ENCODE measurements around the gene PALD1.
"Not testable (repeated sequence)": the region's sequence is repeated elsewhere in the genome, so short reads cannot be mapped to it uniquely, and the experiment has no call there.

The PALD1 gene

GRCh38 chr10:70482982-70483760, 4.6 kb downstream of the PALD1 start:
- DNase-seq, result no peak

GRCh38 chr10:70483872-70484271, 5.3 kb downstream of the PALD1 start:
- not testable (repeated sequence) for DNase-seq

GRCh38 chr10:70487824-70488223, 9.3 kb downstream of the PALD1 start:
- no peak for DNase-seq

- no peak for DNase-seq
Observed at GRCh38 chr10:70490142-70490541, 11.6 kb downstream of the PALD1 start.

- DNase-seq, result no peak
Observed at GRCh38 chr10:70491614-70492013, 13.0 kb downstream of the PALD1 start.

GRCh38 chr10:70492786-70493659, 14.5 kb downstream of the PALD1 start:
- no peak for DNase-seq

GRCh38 chr10:70493660-70494234, 15.2 kb downstream of the PALD1 start:
- DNase-seq, result no peak

GRCh38 chr10:70494536-70494935, 16.0 kb downstream of the PALD1 start:
- no peak for DNase-seq

GRCh38 chr10:70494966-70495365, 16.4 kb downstream of the PALD1 start:
- DNase-seq, result no peak

- DNase-seq, result no peak
Observed at GRCh38 chr10:70495691-70496261, 17.2 kb downstream of the PALD1 start.

- no peak for DNase-seq
Observed at GRCh38 chr10:70496341-70497119, 18.0 kb downstream of the PALD1 start.

GRCh38 chr10:70497120-70497545, 18.6 kb downstream of the PALD1 start:
- DNase-seq, result no peak

GRCh38 chr10:70498970-70499835, 20.6 kb downstream of the PALD1 start:
- DNase-seq, result no peak

- no peak for DNase-seq
Observed at GRCh38 chr10:70499836-70500167, 21.2 kb downstream of the PALD1 start.

- no peak for DNase-seq
Observed at GRCh38 chr10:70500368-70500767, 21.8 kb downstream of the PALD1 start.

GRCh38 chr10:70500812-70501301, 22.3 kb downstream of the PALD1 start:
- DNase-seq, result no peak

- no peak for DNase-seq
Observed at GRCh38 chr10:70502406-70502805, 23.8 kb downstream of the PALD1 start.

GRCh38 chr10:70503776-70504175, 25.2 kb downstream of the PALD1 start:
- DNase-seq, result no peak

- no peak for DNase-seq
Observed at GRCh38 chr10:70504521-70505358, 26.2 kb downstream of the PALD1 start.

GRCh38 chr10:70505908-70506307, 27.3 kb downstream of the PALD1 start:
- DNase-seq, result no peak

Measured in SW 1271 (cell line).